ENCODE results near the gene DIRAS1. TPM values are rescaled to one million over a fixed set of nuclear protein-coding genes. Genes with fewer than 3 reads are reported as not detected.

The DIRAS1 gene
- total RNA-seq, 1 experiment from 2014 or later, result 18.5 TPM

Other genes with a start within 250 kb of the DIRAS1 start
- gene GADD45B, start 245.2 kb downstream of the DIRAS1 start, total RNA-seq (2021; ENCODE audit: unreplicated experiment), result 56.2 TPM
- gene GNG7, start 18.7 kb downstream of the DIRAS1 start, total RNA-seq (2021; ENCODE audit: unreplicated experiment), result 0.74 TPM
- gene SLC39A3, start 18.6 kb upstream of the DIRAS1 start, total RNA-seq (2021; ENCODE audit: unreplicated experiment), result 46.6 TPM
- 85.7 TPM for gene SGTA, start 61.9 kb upstream of the DIRAS1 start, total RNA-seq (2021; ENCODE audit: unreplicated experiment)
- 143 TPM for gene THOP1, start 64.1 kb upstream of the DIRAS1 start, total RNA-seq (2021; ENCODE audit: unreplicated experiment)
- 1.5 TPM for gene ZNF554, start 98.5 kb upstream of the DIRAS1 start, total RNA-seq (2021; ENCODE audit: unreplicated experiment)
- 7.3 TPM for gene ZNF555, start 120.1 kb upstream of the DIRAS1 start, total RNA-seq (2021; ENCODE audit: unreplicated experiment)
- gene ZNF556, start 146.0 kb upstream of the DIRAS1 start, total RNA-seq (2021; ENCODE audit: unreplicated experiment), result not detected
- 4.9 TPM for gene ZNF57, start 179.6 kb upstream of the DIRAS1 start, total RNA-seq (2021; ENCODE audit: unreplicated experiment)
- 4.5 TPM for gene ZNF77, start 223.6 kb upstream of the DIRAS1 start, total RNA-seq (2021; ENCODE audit: unreplicated experiment)

Data from Panc1 (cell line).